Hematopoietic multipotent progenitor cell (in vitro differentiated cells): ENCODE measurements around the gene GOLGA1. TPM values are rescaled to one million over a fixed set of nuclear protein-coding genes. Genes with fewer than 3 reads are reported as not detected.
A peak's percentile ranks its signal among the peaks of the same experiment; 100 is the strongest.
"Not testable (repeated sequence)": the region's sequence is repeated elsewhere in the genome, so short reads cannot be mapped to it uniquely, and the experiment has no call there.

Experiments
- DNase-seq, 3 donors: peaks; one replicate each; pipeline ENCODE4 v3.0.0-alpha.2; 2011 to 2015; ENCODE audit warnings: low read depth in 2 of 3, low spot score in 2 of 3
- total RNA-seq: library from RNA; depleted of rRNA; stranded (reverse); fragments of >200 nt; gene quantifications from one replicate; pipeline ENCODE4 v1.2.3, GENCODE V29; 2012

The GOLGA1 gene, protein sequence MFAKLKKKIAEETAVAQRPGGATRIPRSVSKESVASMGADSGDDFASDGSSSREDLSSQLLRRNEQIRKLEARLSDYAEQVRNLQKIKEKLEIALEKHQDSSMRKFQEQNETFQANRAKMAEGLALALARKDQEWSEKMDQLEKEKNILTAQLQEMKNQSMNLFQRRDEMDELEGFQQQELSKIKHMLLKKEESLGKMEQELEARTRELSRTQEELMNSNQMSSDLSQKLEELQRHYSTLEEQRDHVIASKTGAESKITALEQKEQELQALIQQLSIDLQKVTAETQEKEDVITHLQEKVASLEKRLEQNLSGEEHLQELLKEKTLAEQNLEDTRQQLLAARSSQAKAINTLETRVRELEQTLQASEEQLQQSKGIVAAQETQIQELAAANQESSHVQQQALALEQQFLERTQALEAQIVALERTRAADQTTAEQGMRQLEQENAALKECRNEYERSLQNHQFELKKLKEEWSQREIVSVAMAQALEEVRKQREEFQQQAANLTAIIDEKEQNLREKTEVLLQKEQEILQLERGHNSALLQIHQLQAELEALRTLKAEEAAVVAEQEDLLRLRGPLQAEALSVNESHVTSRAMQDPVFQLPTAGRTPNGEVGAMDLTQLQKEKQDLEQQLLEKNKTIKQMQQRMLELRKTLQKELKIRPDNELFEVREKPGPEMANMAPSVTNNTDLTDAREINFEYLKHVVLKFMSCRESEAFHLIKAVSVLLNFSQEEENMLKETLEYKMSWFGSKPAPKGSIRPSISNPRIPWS
- 7.5 TPM for total RNA-seq

DNA sequence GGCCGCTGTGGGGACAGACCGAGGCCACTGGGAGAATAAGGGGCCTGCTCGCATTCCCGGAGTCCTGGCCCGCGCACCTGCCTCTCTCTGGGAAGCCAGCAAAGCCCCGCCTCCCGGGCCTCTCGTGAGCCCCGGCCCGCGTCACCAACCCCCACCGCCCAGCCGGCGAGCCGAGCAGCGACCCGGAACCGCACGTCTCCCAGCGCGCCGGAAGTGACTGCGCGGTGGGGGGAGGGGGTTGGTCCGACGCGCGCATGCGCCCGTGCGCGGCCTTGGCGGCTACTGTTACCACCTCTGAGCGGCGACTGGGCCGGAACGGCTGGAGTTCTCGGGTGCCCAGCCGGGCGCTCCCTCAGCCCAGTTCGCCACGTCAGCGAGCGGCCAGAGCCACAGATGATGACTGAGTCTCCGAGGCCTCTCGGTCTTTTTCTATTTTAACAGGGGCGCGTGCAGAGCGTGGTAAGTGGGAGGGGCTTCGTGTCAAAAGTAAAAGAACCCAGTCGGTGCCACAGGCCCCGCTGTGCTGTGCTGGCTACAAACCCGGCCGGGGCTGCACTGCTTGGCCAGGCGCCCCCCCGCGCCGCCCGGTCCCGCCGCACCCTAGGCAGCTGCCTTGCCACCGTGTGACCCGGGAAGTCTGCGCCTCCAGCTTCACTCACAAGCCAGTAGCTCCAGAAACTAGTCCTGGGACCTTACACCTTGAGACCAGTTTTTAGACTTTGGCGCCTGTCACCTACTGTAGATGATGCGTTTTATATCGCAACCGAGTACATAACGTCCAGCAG lies at the start of gene GOLGA1:
TSS of gene GOLGA1 (minus strand) at position 190 of the 785 bp plus-strand sequence. CDS start 2,372 bp downstream, outside the sequence.
- peak; percentile 91 to 93 (median 92) for DNase-seq

DNA sequence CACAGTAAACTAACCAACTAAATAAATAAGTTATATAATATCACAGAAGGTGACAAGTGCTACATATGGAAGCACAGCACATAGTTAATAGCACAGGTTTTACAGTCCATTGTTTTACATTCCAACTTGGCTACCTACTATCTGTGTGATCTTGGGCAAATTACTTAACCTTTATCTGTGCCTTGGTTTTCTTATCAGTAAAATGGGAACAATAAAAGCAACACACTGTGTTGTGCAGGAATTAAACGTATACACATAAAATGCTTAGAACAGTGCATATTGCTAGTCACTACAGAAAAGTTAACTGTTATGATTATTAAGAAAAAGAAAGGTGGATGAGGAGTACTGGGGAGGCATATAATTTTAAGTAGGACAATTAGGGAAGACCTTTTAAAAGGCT lies 42.8 kb upstream of the GOLGA1 start:
- DNase-seq, result no peak

DNA sequence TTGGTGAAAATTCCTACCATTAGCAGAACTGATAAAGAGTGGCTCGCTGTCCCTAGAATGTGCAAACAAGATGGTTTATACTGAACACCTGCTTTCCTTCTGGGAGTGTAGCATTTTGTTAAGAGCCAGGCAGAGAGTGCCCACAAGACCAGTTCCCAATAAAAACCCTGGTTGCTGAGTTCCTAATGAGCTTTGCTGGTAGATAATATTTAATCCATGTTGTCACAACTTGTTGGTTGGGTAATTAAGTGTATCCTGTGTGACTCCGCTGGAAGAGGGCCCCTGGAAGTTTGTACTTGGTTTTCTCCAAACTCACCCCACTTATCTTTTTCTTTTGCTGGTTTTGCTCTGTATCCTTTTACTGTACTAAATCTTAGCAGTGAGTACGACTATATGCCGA lies 39.5 kb upstream of the GOLGA1 start:
- DNase-seq, result no peak

DNA sequence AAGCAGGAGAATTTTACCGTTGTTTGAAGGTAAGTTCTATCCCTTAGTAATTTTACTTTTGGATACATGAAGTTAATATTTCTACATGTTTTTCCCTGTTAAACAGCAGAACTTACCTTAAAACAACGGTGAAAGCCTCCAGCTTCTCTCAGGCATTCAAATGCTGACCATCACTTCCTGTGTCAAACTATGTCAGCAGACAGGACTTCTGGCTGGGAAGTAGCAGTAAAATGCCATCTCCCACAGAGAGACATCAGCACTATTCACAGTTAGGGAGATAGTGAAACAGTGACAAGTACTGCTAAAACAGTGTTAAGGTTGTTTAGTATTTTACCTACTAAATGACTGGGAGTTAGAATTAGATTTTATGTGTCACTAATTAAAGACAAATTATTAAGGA lies 34.2 kb upstream of the GOLGA1 start:
- DNase-seq, result no peak

DNA sequence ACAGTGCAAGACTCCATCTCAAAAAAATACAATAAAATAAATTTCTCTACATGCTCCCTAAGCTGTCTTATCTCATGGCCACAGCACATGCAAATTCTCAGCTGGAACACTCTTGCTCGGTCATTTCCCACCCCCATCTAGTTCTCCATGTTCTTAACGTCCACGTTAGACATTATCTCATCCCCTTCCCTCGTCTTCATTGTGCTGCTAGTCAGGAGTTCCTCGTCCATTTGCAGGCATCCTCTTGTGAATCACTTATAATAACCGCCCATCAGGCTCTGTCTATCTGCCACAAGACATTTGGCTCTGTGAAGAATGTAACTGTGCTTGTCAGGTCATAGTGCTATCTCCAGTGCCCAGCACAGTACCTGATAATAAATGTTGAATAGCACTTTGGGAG lies 32.9 kb upstream of the GOLGA1 start:
- DNase-seq, result peak in 2 of 3 donors; percentile 4 to 6

DNA sequence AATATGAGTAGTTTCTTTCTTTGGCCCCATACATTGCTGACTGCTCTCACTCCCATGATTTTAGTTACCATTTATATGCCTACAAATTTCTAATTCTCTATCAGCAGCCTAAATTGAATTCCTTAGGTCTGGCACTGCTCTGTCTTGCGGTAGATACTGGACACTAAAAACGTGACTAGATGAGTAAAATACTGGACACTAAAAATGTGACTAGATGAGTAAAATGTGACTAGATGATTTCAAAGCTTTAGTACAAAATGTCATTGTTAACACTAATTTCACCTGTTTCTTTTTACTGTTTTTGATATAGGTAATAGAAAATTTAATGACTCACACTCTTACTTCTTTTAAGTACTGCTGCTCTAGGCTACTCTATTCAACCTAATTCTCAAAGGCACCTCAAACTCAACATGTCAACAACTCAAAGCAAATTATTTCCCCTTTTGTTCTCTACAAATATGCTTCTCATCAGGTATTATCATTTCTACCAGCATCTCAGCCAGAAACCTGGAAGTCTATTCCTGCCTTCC lies 31.4 kb upstream of the GOLGA1 start:
- no peak for DNase-seq

DNA sequence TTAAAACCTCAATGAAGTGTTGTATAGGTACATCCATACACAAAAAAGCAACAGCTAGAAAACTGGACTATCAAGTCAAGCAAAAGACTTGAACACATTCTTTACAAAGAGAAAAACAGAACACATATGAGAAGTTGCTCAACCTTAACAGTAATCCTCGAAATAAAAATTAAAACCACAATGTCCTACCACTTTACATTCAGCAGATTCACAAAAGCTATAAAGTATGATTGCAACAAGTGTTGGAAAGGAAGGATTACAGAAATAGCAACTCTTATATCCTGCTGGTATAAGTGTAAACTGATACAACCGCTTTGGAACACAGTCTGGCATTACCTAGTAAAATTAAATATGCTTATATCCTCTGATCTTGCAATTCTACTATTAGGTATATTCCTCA lies 28.5 kb upstream of the GOLGA1 start:
- no peak for DNase-seq

DNA sequence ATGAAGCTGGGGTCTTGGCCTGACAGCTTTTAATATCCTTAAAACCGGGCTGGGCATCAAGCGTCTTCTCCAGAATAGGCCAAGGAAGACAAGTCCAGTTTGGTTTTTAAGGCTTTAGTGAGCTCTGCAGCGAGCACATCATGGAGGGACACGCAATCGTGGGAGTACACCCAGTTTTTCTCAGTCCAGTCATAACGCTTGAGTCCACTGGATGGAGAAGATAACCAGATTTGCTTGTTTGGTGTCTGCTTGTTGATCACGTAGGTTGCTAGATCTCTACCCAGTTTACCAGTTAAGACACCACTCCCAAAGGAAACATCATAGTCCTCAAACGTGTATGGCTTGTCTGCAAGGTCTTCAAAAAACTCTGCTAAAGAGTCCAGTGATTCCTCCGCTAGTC lies 27.4 kb upstream of the GOLGA1 start:
- no peak for DNase-seq

DNA sequence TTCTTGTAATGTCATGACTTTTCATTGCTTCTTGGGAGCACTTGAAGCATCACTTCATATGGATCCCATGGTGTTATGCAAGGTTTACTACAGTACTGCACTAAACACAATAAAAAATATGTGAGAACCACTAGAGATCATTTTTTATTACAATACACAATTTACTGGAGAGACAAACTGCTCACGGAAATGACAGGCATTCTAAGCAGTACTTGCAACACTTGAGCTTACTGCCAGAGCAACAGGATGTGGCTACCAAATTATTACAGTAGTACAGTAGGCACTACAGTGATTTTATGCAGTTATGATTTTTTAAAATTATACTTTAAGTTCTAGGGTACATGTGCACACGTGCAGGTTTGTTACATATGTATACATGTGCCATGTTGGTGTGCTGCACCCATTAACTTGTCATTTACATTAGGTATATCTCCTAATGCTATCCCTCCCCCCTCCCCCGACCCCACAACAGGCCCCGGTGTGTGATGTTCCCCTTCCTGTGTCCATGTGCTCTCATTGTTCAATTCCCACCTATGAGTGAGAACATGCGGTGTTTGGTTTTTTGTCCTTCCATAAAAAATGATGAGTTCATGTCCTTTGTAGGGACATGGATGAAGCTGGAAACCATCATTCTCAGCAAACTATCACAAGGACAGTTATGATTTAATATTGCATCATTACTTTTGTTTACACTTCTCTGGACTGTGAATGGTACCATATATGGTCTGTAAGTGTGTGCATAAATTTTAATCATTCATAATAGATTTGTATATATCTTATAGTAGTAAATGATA lies 25.1 kb upstream of the GOLGA1 start:
- DNase-seq, result peak in 2 of 3 donors; percentile 10 to 31

DNA sequence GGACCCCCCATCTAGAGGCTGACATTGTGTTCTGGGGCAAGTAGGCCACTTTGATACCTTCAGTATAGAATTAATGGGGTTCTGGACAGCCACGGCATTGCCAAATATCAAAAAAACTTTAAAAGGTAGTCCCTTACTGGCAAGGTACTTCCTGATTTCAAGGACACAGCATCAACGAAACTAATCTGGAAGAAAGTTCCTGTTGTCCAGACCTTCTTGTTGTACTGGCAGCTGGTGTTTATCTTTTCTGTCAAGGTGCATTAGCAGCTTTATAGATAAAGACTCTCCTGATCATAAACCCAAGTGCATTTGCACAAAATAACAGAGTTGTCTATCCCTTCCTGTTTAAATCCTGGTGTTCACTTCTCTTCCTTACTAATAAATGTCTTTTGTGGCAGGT lies 23.7 kb upstream of the GOLGA1 start:
- DNase-seq, result peak in 1 of 3 donors; percentile 8

DNA sequence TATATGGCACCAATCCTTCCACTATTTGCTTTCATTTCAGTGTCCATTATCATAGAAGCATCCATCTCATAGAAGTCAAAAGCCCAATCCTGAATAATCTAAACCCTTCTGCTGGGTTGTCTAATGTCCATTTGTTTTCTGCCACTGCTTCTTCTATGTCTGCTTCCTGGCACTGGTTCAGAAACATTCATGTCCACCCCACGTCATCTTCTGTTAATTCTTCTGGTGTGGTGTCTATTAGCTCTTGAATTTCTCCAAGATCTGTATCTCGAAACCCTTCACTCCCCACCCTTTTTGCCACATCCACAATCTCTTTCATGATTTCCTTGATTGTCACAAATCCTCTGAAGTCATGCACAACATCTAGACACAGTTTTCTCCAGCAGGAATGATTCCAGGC lies 23.2 kb upstream of the GOLGA1 start:
- DNase-seq, result no peak

DNA sequence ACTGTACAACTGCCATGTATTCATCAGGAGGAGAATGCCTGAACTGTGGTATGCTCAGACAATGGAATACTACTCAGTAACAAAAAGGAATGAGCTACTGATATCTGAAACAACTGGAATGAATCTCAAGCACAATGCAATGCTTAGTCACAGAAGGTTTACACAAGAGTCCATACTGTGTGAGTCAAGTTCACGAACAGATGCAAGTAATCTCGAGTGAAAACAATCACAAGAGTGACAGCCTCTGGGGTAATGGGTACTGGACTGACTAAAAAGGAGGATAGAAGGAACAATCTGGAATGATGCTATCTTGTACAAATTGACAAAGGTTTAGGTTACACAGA lies 19.5 kb upstream of the GOLGA1 start:
- DNase-seq, result no peak

DNA sequence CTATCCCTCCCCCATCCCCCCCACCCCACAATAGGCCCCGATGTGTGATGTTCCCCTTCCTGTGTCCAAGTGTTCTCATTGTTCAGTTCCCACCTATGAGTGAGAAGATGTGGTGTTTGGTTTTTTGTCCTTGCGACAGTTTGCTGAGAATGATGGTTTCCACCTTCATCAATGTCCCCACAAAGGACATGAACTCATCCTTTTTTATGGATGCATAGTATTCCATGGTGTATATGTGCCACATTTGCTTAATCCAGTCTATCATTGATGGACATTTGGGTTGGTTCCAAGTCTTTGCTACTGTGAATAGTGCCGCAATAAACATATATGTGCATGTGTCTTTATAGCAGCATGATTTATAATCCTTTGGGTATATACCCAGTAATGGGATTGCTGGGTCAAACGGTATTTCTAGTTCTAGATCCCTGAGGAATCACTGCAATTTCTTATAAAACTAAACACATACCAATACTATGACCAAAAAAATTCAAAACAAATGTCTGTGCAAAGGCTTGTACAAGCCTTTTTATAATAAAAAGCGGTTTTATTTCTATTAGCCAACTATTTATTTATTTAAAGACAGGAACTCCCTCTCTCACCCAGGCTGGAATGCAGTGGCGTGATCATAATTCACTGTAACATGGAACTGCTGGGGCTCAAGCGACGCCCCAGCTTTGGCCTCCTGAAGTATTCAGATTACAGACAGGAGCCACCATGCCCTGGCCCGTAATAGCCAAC lies 19.0 kb upstream of the GOLGA1 start:
- DNase-seq, result not testable (repeated sequence)

DNA sequence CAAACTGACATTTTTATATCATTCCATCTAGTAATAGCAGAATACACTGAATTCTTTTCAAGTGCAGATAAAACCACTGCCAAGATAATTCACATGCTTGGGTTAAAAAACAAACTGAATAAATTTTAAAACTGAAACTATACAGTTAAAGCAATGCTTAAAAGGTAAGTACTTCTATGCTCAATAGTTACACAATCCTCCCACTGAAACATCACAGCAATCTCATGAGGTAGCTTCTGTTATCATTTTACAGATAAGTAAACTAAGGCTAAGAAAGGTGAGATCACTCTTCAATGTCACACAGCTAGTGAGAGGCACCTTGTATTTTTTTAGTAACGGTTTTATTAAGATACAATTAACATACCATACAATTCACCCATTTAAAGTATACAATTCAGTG lies 13.4 kb upstream of the GOLGA1 start:
- DNase-seq, result no peak

DNA sequence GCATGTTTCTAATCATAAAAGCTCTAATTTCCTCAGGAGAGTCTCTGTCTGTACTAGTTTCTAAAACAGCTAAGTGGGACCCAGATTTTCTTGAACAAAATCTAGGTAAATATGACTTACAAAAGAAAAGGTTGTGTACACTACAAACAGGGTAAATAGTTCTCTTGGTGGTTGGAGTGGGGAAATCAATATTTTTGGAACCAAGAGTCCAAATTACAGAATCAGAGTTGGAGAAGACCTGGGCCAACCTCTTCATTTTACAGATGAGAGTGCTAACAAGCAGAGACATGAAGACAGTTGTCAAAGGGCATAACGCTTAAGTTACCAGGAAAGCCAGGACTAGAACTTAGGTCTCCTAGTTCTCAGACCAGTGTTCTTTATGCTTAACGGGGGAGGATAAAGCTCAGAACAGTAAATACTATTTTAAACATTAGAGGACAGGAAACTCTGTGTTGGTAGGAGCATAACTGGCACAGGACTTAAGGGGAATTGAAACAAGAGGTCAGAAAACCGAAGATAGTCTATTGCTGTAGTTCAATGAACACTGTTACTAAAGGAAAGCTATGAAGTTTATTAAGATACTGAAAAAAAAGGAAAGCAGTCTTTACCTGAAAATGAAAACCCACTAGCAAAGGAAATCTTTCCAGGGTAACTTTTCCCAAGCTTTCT lies 9.3 kb upstream of the GOLGA1 start:
- no peak for DNase-seq

DNA sequence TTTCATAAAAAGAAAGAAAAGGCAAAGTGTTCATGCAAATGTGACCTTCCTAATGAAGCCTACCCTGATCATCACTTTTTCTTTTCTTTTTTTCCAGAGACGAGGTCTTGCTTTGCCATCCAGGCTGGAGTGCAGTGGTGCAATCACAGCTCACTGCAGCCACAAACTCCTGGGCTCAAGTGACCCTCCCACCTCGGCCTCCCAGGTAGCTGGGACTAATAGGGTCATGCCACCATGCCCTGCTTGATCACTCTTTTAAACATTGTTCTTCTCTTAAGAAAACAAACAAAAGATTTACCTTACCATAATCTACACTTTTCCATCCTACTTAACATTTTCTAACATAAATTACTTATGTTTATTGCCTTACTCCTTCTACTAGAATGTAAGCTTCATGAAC lies 8.5 kb upstream of the GOLGA1 start:
- DNase-seq, result no peak

DNA sequence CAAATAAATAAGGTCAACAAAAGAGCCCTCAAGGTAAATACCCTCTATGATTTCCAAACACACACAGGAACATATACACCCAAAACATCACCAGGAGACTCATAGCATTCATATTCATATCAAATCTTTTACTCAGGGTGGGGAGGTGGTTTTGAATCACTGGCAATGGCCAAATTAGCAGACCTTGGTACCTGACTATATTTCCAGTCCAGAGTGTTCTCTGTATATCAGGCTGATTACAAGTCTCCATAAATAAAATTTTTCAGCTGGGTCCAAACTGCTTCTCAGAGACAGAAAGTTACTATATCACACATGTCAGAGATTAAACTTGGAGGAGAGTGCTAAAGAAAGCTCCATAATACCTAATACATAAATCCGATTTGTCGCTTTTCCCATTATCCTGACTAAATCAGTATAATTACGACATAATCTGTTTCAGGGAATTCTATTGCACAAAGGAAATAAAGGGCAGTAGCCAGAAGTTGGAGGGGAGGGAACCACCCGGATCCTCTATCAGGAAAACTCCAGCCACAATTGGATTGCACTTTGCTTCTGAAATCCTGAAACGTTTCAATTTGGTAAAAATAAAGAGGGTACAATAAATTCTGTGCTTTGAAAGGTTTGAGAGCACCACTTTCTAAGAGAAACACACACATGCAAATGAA lies 7.0 kb upstream of the GOLGA1 start:
- no peak for DNase-seq

DNA sequence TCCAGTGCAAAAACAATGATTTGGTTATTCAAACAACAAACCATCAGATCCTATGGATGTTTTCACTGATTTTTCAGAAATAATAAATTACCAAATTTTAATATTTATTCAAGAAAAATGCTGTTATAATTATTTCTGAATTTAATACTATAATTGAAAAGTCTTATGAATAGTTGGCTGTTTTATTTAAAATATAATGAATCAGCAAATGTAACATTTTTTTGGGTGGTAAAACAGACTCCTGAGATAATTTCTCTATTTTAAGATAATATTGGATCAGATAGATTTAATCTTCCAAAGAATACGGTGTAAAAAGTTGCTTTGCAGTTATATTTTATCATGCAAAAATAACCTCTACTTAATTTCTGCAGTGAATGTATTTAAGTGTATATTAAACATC lies 5.3 kb upstream of the GOLGA1 start:
- no peak for DNase-seq
